ENCODE results near the gene XCL1.

Gene XCL1

DNA sequence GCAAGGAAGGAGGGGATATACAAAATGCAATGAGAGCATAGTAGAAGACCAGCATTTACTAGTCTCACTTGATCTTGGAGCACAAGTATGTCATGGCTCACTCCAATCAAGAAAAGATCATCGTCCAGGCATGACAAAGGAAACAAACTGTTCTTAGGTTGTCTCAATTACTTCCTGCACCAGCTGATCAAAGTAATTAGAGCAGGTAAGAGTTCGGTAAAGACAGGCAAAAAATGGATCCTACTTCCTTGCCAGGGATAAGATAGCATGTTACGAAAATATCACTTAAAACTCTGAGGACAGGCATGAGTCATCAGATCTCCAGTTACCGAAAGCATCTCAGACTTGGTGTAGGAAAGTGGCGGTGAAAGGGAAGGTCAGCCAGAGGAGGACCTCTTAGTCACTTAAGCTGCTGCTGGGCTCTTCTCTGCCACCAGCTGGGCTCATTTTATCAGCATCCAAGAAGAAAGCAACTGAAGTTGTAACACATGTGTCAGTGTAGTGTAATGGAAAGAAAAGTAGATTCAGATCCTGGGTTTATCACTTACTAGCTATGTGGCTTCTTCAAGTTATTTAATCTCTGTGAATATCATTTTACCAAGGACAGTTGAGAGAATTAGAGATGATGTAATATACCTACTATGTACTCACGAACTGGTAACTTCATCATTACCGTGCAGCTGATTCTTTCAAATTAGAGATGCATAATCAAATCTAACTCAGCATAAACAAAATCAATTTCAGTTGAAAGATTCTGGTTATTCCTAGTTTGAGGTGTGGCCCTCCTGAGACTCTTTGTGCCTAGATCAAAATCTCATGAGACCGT, 46.8 kb downstream of the XCL1 start:
- H3K27me3 Mint-ChIP-seq (ENCODE audit: low read depth): peaks cover 10% of the 10 kb centered on the region
- H3K4me3 Mint-ChIP-seq: no peak overlapping the region
- no peaks in the 10 kb centered on the region for H3K9me3 Mint-ChIP-seq
- H3K4me1 Mint-ChIP-seq (ENCODE audit: low read depth): no peaks in the 10 kb centered on the region
- H3K36me3 Mint-ChIP-seq (ENCODE audit: low read depth): no peaks in the 10 kb centered on the region
- DNase-seq (ENCODE audit: low spot score): no peak
- no peak overlapping the region for H3K27ac Mint-ChIP-seq

DNA sequence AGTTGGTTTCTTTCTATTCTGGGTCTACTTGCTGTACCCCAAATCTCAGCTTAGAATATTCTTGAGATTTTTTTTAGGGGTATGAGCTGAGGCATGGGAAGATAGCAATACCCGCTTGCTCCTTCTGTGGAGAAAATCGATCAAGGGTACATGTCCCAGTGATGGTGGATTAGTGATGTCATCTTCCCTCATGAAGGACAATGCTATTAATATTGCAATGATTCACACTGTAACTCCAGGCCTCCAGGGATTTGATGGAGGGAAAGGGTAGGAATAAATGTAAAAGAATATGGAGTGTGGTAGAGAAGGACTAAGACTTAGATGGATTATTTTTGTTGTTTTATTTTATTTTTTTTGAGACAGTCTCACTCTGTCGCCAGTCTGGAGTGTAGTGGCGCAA, 47.4 kb downstream of the XCL1 start:
- H3K4me1 Mint-ChIP-seq (ENCODE audit: low read depth): no peaks in the 10 kb centered on the region
- no peaks in the 10 kb centered on the region for H3K9me3 Mint-ChIP-seq
- no peak overlapping the region for H3K4me3 Mint-ChIP-seq
- no peak overlapping the region for H3K27ac Mint-ChIP-seq
- H3K27me3 Mint-ChIP-seq (ENCODE audit: low read depth): peaks cover 10% of the 10 kb centered on the region
- no peak for DNase-seq (ENCODE audit: low spot score)
- no peaks in the 10 kb centered on the region for H3K36me3 Mint-ChIP-seq (ENCODE audit: low read depth)

DNA sequence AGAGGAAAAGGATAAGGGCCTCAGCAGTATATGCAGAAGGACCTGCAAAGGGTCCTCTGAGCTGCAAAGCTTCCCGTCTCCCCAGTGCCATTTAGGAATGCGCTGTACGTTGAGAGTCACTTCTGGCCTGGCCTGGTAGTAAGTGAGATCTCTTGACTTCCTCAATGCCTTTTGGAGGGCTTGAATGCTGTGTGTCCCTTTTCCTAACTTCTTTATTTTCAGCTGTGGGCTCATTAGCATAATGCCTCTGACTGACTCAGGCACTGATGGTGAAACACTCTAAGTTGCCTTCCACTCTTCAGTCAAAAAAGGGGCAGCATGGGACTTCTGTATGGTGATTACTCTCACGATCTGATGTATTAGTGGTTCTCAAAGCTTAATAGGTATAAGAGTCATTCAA, 49.9 kb downstream of the XCL1 start:
- no peaks in the 10 kb centered on the region for H3K36me3 Mint-ChIP-seq (ENCODE audit: low read depth)
- no peak for DNase-seq (ENCODE audit: low spot score)
- H3K9me3 Mint-ChIP-seq: no peaks in the 10 kb centered on the region
- H3K4me3 Mint-ChIP-seq: no peak overlapping the region
- no peak overlapping the region for H3K27ac Mint-ChIP-seq
- H3K4me1 Mint-ChIP-seq (ENCODE audit: low read depth): no peaks in the 10 kb centered on the region
- H3K27me3 Mint-ChIP-seq (ENCODE audit: low read depth): peaks cover 13% of the 10 kb centered on the region

DNA sequence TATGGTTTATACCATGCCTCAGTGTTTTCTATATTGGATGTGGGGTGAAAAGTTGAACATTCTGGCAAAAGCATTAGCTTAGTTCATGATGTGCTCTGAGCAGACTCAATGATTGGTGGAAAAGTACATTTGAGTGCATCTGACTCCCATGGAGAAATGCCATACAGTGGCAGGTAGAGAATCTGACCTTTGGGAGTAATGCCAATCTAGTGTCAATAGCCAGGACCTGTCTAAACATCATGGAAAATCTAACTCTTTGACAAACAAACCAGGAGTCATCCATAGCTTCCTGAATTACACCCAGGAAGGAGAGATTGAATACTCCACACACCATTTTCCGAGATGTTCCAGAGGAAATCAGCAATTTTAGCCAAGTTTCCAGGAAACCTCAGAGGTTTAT, 51.0 kb downstream of the XCL1 start:
- H3K4me3 Mint-ChIP-seq: no peak overlapping the region
- H3K27me3 Mint-ChIP-seq (ENCODE audit: low read depth): peaks cover 15% of the 10 kb centered on the region
- no peaks in the 10 kb centered on the region for H3K36me3 Mint-ChIP-seq (ENCODE audit: low read depth)
- H3K27ac Mint-ChIP-seq: no peak overlapping the region
- H3K9me3 Mint-ChIP-seq: no peaks in the 10 kb centered on the region
- H3K4me1 Mint-ChIP-seq (ENCODE audit: low read depth): no peaks in the 10 kb centered on the region
- DNase-seq (ENCODE audit: low spot score): no peak

DNA sequence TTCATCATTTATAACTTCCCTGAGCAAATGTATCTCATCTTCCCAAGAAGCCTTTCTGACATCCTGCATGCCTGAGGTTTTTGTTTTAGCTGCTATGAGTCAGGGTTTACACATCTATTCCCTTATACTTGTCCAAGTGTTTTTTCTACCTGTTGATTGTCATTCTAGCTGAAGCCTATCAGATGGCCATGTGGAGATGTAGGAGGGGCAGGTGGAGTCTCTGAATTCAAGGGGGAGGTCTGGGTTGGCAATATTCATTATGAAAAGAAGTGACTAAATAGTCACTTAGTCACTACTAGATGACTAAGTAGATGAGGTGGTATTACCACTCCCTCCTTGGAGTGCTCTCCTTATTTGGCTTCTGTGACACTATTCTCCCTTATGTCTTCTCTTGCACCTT, 52.4 kb downstream of the XCL1 start:
- H3K4me1 Mint-ChIP-seq (ENCODE audit: low read depth): no peaks in the 10 kb centered on the region
- no peaks in the 10 kb centered on the region for H3K36me3 Mint-ChIP-seq (ENCODE audit: low read depth)
- no peak overlapping the region for H3K27ac Mint-ChIP-seq
- H3K27me3 Mint-ChIP-seq (ENCODE audit: low read depth): peaks cover 15% of the 10 kb centered on the region
- H3K9me3 Mint-ChIP-seq: no peaks in the 10 kb centered on the region
- H3K4me3 Mint-ChIP-seq: no peak overlapping the region
- DNase-seq (ENCODE audit: low spot score): no peak

DNA sequence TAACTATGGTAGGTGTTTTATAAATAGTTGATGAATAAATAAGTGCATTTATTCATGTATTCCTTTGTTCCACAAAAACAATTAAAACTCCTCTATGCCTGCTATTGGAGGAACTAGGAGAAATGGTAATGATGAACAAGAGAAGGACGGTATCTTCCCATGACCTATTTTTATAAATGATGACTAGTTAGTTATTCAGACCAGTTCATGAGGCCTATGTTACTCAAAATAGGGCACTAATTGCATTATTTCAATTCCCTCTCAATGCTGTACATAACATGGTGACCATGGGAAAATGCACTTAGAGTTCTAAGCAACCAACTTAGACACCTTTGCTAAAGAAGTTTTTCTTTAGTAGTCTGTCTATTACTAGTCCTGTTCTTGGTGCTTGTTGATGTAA, 53.1 kb downstream of the XCL1 start:
- Mint-ChIP-seq H3K27ac (no peak overlapping the region), H3K36me3 (ENCODE audit: low read depth) (no peaks in the 10 kb centered on the region), H3K4me1 (ENCODE audit: low read depth) (no peaks in the 10 kb centered on the region), H3K4me3 (no peak overlapping the region), H3K27me3 (ENCODE audit: low read depth) (peaks cover 15% of the 10 kb centered on the region), H3K9me3 (no peaks in the 10 kb centered on the region)
- DNase-seq (ENCODE audit: low spot score): no peak
